Neutrophil (primary cell): ENCODE data around the gene TTC7B.
A peak's percentile ranks its signal among the peaks of the same experiment; 100 is the strongest.

Source experiments
- H3K27ac ChIP-seq: fragments of 200-600 bp; sonication (generic); 2 replicates; pipeline ENCODE4 v1.5.1; 2016; ENCODE audit warnings: mild to moderate bottlenecking, moderate library complexity
- H3K27me3 ChIP-seq: fragments of 200-600 bp; sonication (generic); 2 replicates; pipeline ENCODE4 v1.6.0; 2016; ENCODE audit warnings: mild to moderate bottlenecking
- H3K36me3 ChIP-seq: fragments of 200-600 bp; sonication (generic); 2 replicates; pipeline ENCODE4 v1.5.1; 2017
- H3K4me1 ChIP-seq, 2 experiments: fragments of 200-600 bp in 1 of 2; sonication (generic) in 1 of 2; 1 replicate in 1 of 2; 2 replicates in 1 of 2; pipeline versions ENCODE4 v1.5.1 to v1.6.1; 2013 to 2016; ENCODE audit warnings: low read depth in 1 of 2, low read length in 1 of 2, mild to moderate bottlenecking in 1 of 2, moderate library complexity in 1 of 2; ENCODE audit not compliant: control insufficient read depth in 1 of 2, insufficient read depth in 1 of 2
- H3K4me3 ChIP-seq, 2 experiments: fragments of 200-600 bp in 1 of 2; sonication (generic) in 1 of 2; 1 replicate in 1 of 2; 2 replicates in 1 of 2; pipeline ENCODE4 v1.5.1; 2013 to 2016; ENCODE audit warnings: low read depth in 1 of 2, low read length in 1 of 2, mild to moderate bottlenecking in 1 of 2, moderate library complexity in 1 of 2
- H3K9me3 ChIP-seq: fragments of 200-600 bp; sonication (generic); 2 replicates; pipeline ENCODE4 v1.5.1; 2016
- CTCF ChIP-seq: fragments of 200-600 bp; sonication (generic); IDR thresholded peaks from 2 replicates; pipeline ENCODE4 v1.5.1; 2016; ENCODE audit warnings: antibody characterized with exemption

Gene TTC7B

GRCh38 chr14:90799420-90799819 is 16.8 kb downstream of the TTC7B start:
- H3K27ac ChIP-seq = no peak overlapping the region
- no peaks in the 10 kb centered on the region for H3K36me3 ChIP-seq
- no peaks in the 10 kb centered on the region for H3K9me3 ChIP-seq
- TF ChIP-seq CTCF = no peak
- no peaks in the 10 kb centered on the region for H3K27me3 ChIP-seq
- no peak overlapping the region for H3K4me3 ChIP-seq
- H3K4me1 ChIP-seq = peaks cover 41 to 47% of the 10 kb centered on the region in 2 experiments

- Histone ChIP-seq H3K36me3 (no peaks in the 10 kb centered on the region), H3K4me3 (no peak overlapping the region), H3K4me1 (peaks cover 28 to 33% of the 10 kb centered on the region in 2 experiments), H3K27ac (no peak overlapping the region), H3K9me3 (no peaks in the 10 kb centered on the region), H3K27me3 (no peaks in the 10 kb centered on the region)
- no peak for TF ChIP-seq CTCF
These were observed 18.3 kb downstream of the TTC7B start for GRCh38 chr14:90797919-90798318.

GRCh38 chr14:90797451-90797850 is 18.8 kb downstream of the TTC7B start:
- Histone ChIP-seq H3K4me1 (peaks cover 23 to 28% of the 10 kb centered on the region in 2 experiments), H3K36me3 (no peaks in the 10 kb centered on the region), H3K4me3 (no peak overlapping the region), H3K9me3 (no peaks in the 10 kb centered on the region), H3K27ac (no peak overlapping the region), H3K27me3 (no peaks in the 10 kb centered on the region)
- TF ChIP-seq CTCF = no peak

GRCh38 chr14:90796329-90796728 is 19.9 kb downstream of the TTC7B start:
- Histone ChIP-seq H3K4me3 (no peak overlapping the region), H3K27ac (peak overlapping the region; percentile 50), H3K9me3 (no peaks in the 10 kb centered on the region), H3K4me1 (peaks cover 12 to 17% of the 10 kb centered on the region in 2 experiments), H3K36me3 (no peaks in the 10 kb centered on the region), H3K27me3 (no peaks in the 10 kb centered on the region)
- TF ChIP-seq CTCF = no peak

GRCh38 chr14:90795744-90796143 is 20.5 kb downstream of the TTC7B start:
- no peaks in the 10 kb centered on the region for H3K27me3 ChIP-seq
- peaks cover 9 to 15% of the 10 kb centered on the region in 2 experiments for H3K4me1 ChIP-seq
- H3K4me3 ChIP-seq = no peak overlapping the region
- H3K27ac ChIP-seq = no peak overlapping the region
- H3K36me3 ChIP-seq = no peaks in the 10 kb centered on the region
- H3K9me3 ChIP-seq = no peaks in the 10 kb centered on the region
- no peak for TF ChIP-seq CTCF

- Histone ChIP-seq H3K4me3 (no peak overlapping the region), H3K9me3 (no peaks in the 10 kb centered on the region), H3K4me1 (peaks cover 11% of the 10 kb centered on the region in 2 experiments), H3K27me3 (no peaks in the 10 kb centered on the region), H3K36me3 (no peaks in the 10 kb centered on the region), H3K27ac (no peak overlapping the region)
- no peak for TF ChIP-seq CTCF
These were observed 24.7 kb downstream of the TTC7B start for GRCh38 chr14:90791486-90791885.
